Measurements from ENCODE around the gene SFXN5. TPM values are rescaled to one million over a fixed set of nuclear protein-coding genes. Genes with fewer than 3 reads are reported as not detected.

The SFXN5 gene
- total and polyA plus RNA-seq, 2 of the 8 experiments (the other 6 are each of a cell fraction or from before 2014, with no cell fraction given): 29.3 to 33.1 TPM

DNA sequence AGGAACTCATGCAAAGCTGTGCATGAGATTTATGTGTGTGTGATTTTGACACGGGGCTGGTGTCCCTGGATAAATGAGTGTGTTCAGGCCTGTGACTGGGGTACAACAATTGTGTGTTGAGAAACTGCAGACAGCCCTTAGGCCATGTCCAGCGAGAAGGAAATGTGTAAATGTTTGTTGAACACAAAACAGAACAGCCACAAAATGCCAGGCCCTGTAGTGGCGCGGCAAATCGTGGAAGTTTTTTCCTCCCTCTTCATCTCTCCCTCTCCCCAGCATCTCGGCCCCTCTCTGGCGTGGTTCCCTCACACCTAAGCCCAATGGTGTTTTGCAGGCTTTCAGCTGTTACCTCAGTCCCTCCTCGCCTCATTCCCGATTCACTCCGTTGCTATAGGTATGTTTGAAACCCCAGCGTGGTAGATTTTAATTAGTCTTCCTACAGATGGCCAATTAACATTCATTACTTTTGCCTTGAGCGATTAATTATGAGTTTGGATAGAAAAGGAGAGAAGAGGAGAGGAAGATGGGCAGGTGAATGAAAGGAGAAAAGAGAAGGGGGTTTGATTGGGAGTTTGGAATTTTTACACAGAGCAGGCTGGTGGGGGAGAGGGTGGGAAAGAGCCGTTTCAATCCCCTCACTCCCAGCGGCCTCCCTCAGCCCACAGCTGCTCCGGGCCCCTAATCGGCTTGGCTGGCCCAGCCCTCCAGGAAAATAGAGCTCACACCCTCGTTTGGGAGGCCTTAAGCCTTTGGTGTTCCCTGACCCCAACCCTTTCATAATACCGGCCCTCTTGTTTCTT lies 173.5 kb downstream of the SFXN5 start:
- Histone ChIP-seq H3K4me2 (ENCODE audit: insufficient read depth in 1 of 2, low read depth in 2 of 2, low read length in 2 of 2) (no peak overlapping the region), H2BK120ac (replicated peaks; ENCODE audit: low read depth, low read length) (no peak overlapping the region), H3K27ac (ENCODE audit: low read depth, low read length) (no peak overlapping the region), H3K18ac (ENCODE audit: extremely low read depth, low read length) (no peak overlapping the region), H2BK15ac (ENCODE audit: low read length) (no peak overlapping the region), H4K91ac (replicated peaks; ENCODE audit: insufficient read length, low read length) (no peak overlapping the region), H3K79me1 (ENCODE audit: low read depth, low read length) (no peaks in the 10 kb centered on the region), H4K5ac (ENCODE audit: insufficient read length, low read depth, low read length) (no peak overlapping the region), H3K9ac (replicated peaks in 1 of 4; ENCODE audit: extremely low read depth in 1 of 4, low read depth in 3 of 4, low read length in 3 of 4) (no peak overlapping the region), H3K14ac (ENCODE audit: insufficient read length) (no peak overlapping the region), H3K56ac (replicated peaks; ENCODE audit: insufficient read length, low read depth, low read length) (no peak overlapping the region), H3K4ac (replicated peaks; ENCODE audit: insufficient read length, low read depth, low read length) (no peak overlapping the region), H2AK5ac (ENCODE audit: low read depth, low read length) (no peak overlapping the region), H2BK5ac (ENCODE audit: low read depth, low read length) (no peak overlapping the region), H4K20me1 (replicated peaks in 1 of 2; ENCODE audit: control insufficient read depth in 1 of 2, insufficient read depth in 2 of 2, low read length in 2 of 2) (no peaks in the 10 kb centered on the region), H4K8ac (ENCODE audit: extremely low read depth, insufficient read depth, low read length) (no peak overlapping the region), H3K79me2 (ENCODE audit: control insufficient read depth in 1 of 2, insufficient read depth in 2 of 2, low read length in 2 of 2) (no peaks in the 10 kb centered on the region), H3K9me3 (ENCODE audit: insufficient read depth in 2 of 2, low read depth in 1 of 2, low read length in 1 of 2) (no peaks in the 10 kb centered on the region), H3K27me3 (replicated peaks in 1 of 4; ENCODE audit: control insufficient read depth in 3 of 4, extremely low read depth in 1 of 4, insufficient read depth in 3 of 4, low read length in 3 of 4) (peaks cover 0 to 46% (median 37%) of the 10 kb centered on the region in 4 experiments; a peak in 6 of 7 replicates), H2BK20ac (ENCODE audit: low read length) (no peak overlapping the region; the same call in 1 of the 2 replicates), H3K23ac (ENCODE audit: insufficient read length) (no peak overlapping the region), H2AFZ (ENCODE audit: low read length) (no peak overlapping the region), H3K4me3 (ENCODE audit: extremely low read depth in 1 of 4, insufficient read depth in 2 of 4, low read depth in 3 of 4, low read length in 4 of 4) (no peak overlapping the region; a peak in 1 of 8 replicates), H3K36me3 (ENCODE audit: control insufficient read depth in 2 of 4, insufficient read depth in 4 of 4, low read length in 3 of 4) (no peaks in the 10 kb centered on the region), H2BK12ac (ENCODE audit: low read depth, low read length) (no peak overlapping the region), H3K23me2 (ENCODE audit: low read depth, low read length) (no peaks in the 10 kb centered on the region; the same call in 1 of the 2 replicates), H3K4me1 (replicated peaks in 1 of 4; ENCODE audit: control insufficient read depth in 3 of 4, insufficient read depth in 4 of 4, low read length in 3 of 4) (peaks cover 5 to 9% (median 7%) of the 10 kb centered on the region in 4 experiments)
- TF ChIP-seq GTF2F1 (IDR thresholded peaks at IDR 0.05; ENCODE audit: borderline replicate concordance, low read depth, low read length): no peak
- no peak for TF ChIP-seq CBX5 (IDR thresholded peaks at IDR 0.05; ENCODE audit: low read depth, low read length)
- TF ChIP-seq EZH2 (IDR thresholded peaks at IDR 0.05; ENCODE audit: low read depth, low read length, severe bottlenecking): peak; percentile 34
- TF ChIP-seq RFX5 (IDR thresholded peaks at IDR 0.05; ENCODE audit: borderline replicate concordance, low read depth, low read length): no peak
- 82% methylated on average over 18 of the region's 18 CpGs; no CpG with 5 or more reads in 1 of the 2 experiments for WGBS, 2 experiments (ENCODE audit: extremely low coverage in 1 of 2, insufficient coverage in 1 of 2, insufficient read length in 1 of 2, insufficient replicate concordance in 2 of 2, low coverage in 1 of 2, low lambda C conversion rate in 2 of 2, missing lambda C conversion rate in 1 of 2)
- DNase-seq (ENCODE audit: low read depth in 1 of 2, low spot score in 2 of 2): no peak
- CTCF ChIA-PET (ENCODE audit: partially characterized antibody): interaction anchor here (0.6 to 19.1 kb wide), 15 partner anchors 9 to 1770 kb away, joined by 3 to 497 read pairs (median 5); partner anchors contain the start of genes EMX1 and SPR
- FAIRE-seq: no peak
- POLR2A ChIA-PET (ENCODE audit: partially characterized antibody): interaction anchor here (0.6 to 1.8 kb wide), 3 partner anchors 11 to 39 kb away, joined by 3 to 4 read pairs (median 3); partner anchors contain the start of gene EMX1
